GM12874 (cell line): Measurements from ENCODE around the gene RHCG.

ENCODE experiments used
- TF ChIP-seq, protein P1 (sequence below): IDR thresholded peaks from 2 replicates; pipeline ENCODE4 v1.5.1; 2011; ENCODE audit warnings: low read depth, mild to moderate bottlenecking, control low read depth, low read length, moderate library complexity; ENCODE audit not compliant: insufficient read depth

Gene RHCG

GRCh38 chr15:89458440-89458839 is 37.9 kb downstream of the RHCG start:
- TF ChIP-seq, protein P1, sequence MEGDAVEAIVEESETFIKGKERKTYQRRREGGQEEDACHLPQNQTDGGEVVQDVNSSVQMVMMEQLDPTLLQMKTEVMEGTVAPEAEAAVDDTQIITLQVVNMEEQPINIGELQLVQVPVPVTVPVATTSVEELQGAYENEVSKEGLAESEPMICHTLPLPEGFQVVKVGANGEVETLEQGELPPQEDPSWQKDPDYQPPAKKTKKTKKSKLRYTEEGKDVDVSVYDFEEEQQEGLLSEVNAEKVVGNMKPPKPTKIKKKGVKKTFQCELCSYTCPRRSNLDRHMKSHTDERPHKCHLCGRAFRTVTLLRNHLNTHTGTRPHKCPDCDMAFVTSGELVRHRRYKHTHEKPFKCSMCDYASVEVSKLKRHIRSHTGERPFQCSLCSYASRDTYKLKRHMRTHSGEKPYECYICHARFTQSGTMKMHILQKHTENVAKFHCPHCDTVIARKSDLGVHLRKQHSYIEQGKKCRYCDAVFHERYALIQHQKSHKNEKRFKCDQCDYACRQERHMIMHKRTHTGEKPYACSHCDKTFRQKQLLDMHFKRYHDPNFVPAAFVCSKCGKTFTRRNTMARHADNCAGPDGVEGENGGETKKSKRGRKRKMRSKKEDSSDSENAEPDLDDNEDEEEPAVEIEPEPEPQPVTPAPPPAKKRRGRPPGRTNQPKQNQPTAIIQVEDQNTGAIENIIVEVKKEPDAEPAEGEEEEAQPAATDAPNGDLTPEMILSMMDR: no peak

GRCh38 chr15:89457086-89457485 is 39.3 kb downstream of the RHCG start:
- TF ChIP-seq, protein P1: no peak

GRCh38 chr15:89455535-89455934 is 40.8 kb downstream of the RHCG start:
- TF ChIP-seq, protein P1: no peak

DNA sequence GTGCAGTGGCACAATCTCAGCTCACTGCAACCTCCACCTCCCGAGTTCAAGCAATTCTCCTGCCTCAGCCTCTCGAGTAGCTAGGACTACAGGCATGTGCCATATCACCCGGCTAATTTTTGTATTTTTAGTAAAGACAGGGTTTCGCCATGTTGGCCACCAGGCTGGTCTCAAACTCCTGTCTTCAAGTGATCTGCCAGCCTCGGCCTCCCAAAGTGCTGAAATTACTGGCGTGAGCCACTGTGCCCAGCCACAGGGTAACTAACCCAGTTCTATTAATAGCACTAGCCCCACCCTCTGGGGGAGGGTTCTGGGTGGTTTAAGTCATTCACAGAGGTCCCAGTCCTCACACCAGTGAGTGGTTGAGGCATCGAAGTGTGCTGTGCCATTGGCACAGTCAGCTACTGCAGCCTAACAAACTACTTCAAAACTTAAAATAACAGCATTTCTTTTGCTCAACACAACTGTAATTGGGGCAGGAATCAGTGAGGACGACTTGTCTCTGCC is 44.0 kb downstream of the RHCG start:
- TF ChIP-seq, protein P1: no peak

- TF ChIP-seq, protein P1: no peak
Observed at GRCh38 chr15:89451846-89452245, 44.5 kb downstream of the RHCG start.

- TF ChIP-seq, protein P1: no peak
Observed at GRCh38 chr15:89450076-89451006, 46.0 kb downstream of the RHCG start.

DNA sequence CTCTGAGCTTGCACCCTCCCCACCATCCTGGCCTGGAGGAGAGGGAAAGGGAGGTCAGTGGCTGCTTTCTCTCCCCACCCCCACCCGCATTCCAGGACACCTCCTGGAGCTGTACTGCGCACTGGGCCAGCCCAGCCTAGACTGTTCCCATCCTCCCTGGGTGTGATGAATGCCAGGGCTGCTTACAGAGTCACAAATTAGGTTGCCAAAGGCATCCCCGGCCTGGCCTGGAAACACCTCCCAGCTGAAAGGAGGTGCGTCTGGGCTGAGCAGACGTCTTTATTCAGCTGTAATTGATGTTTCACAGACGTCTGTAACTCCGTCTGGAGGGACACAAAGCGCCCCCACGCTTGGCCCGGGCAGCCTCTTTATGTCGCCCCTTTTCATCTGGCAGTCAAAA is 47.6 kb downstream of the RHCG start:
- TF ChIP-seq, protein P1: no peak
